K562 (cell line): ENCODE results near the gene TBC1D16. TPM values are rescaled to one million over a fixed set of nuclear protein-coding genes. Genes with fewer than 3 reads are reported as not detected.

Experiments used
- ATAC-seq: fragments of 200-7000 bp; cut with Tn5 transposase; 3 replicates; pipeline ENCODE4 v1.9.1; 2020; ENCODE audit warnings: moderate library complexity
- BruUV-seq: library from RNA; stranded (reverse); fragments of 400-500 nt; replicated peaks from 2 replicates; lab custom pipeline; 2021; lab: Mats Ljungman, UMichigan
- CTCF ChIA-PET: fragments of 300-600 bp; formaldehyde crosslinking; extraction: SDS; loops from one replicate; lab custom pipeline; 2021; ENCODE audit warnings: low intra/inter-chr PET ratio; lab: Yijun Ruan, JAX
- POLR2A ChIA-PET: fragments of 300-600, 350-650 bp; sonication (Branson Sonifier 250); formaldehyde crosslinking; extraction: SDS; loops from one replicate; lab custom pipeline; 2021; ENCODE audit warnings: antibody characterized with exemption, inconsistent platforms; lab: Yijun Ruan, JAX
- DNase-seq, 4 experiments: peaks; one replicate each; pipeline versions ENCODE4 v3.0.0 to v3.0.0-alpha.2; 2011 to 2018; ENCODE audit warnings: low spot score in 3 of 4, mixed read lengths in 3 of 4; ENCODE audit errors: extremely low read depth in 1 of 4
- FAIRE-seq: peaks from 2 replicates; lab custom pipeline; 2011; peaks lifted over from hg19 to GRCh38; lab: Jason Lieb, UNC
- H2AFZ ChIP-seq: 2 replicates; pipeline ENCODE4 v1.6.0; 2011; ENCODE audit warnings: low read depth, low read length, control low read depth, inconsistent platforms
- H3K27ac ChIP-seq: fragments of 200-600 bp; 3 replicates; pipeline ENCODE4 v1.8.0; 2011; ENCODE audit warnings: low read depth, mild to moderate bottlenecking, control low read depth, inconsistent platforms, low read length, moderate library complexity, mixed read lengths; ENCODE audit errors: extremely low read depth
- H3K27me3 ChIP-seq, 2 experiments: fragments of 300-600 bp in 1 of 2; 2 replicates in 1 of 2; 3 replicates in 1 of 2; pipeline versions ENCODE4 v1.6.0 to v1.8.0; 2011; ENCODE audit warnings: inconsistent platforms in 2 of 2, low read length in 2 of 2, mild to moderate bottlenecking in 1 of 2, mixed read lengths in 1 of 2, moderate library complexity in 1 of 2; ENCODE audit not compliant: control insufficient read depth in 2 of 2, insufficient read depth in 2 of 2
- H3K36me3 ChIP-seq: fragments of 300-600 bp; 3 replicates; pipeline ENCODE4 v1.8.0; 2011; ENCODE audit warnings: mild to moderate bottlenecking, low read length, inconsistent platforms; ENCODE audit not compliant: control insufficient read depth, insufficient read depth
- H3K4me1 ChIP-seq, 2 experiments: fragments of 200-600 bp in 1 of 2; replicated peaks in 1 of 2; 2 replicates in 1 of 2; 3 replicates in 1 of 2; pipeline versions ENCODE4 v1.5.1 to v1.8.0; 2011; ENCODE audit warnings: inconsistent platforms in 2 of 2, low read length in 2 of 2, mild to moderate bottlenecking in 1 of 2, mixed read lengths in 1 of 2, moderate library complexity in 1 of 2; ENCODE audit not compliant: control insufficient read depth in 2 of 2, insufficient read depth in 2 of 2
- H3K4me2 ChIP-seq: 2 replicates; pipeline ENCODE4 v1.6.1; 2011; ENCODE audit warnings: low read length, control low read depth, inconsistent platforms, mixed read lengths; ENCODE audit not compliant: insufficient read depth
- H3K4me3 ChIP-seq: fragments of 200-600 bp; sonication (generic), shearing (Covaris generic); 2 replicates; pipeline ENCODE4 v1.5.1; 2016; ENCODE audit warnings: control low read depth, inconsistent platforms
- H3K79me2 ChIP-seq: fragments of 200-600 bp; 3 replicates; pipeline ENCODE4 v1.8.0; 2011; ENCODE audit warnings: low read length, inconsistent platforms; ENCODE audit not compliant: control insufficient read depth, insufficient read depth
- H3K9ac ChIP-seq, 2 experiments: 2 replicates each; pipeline versions ENCODE4 v1.6.0 to v1.6.1; 2011; ENCODE audit warnings: low read depth in 2 of 2, low read length in 2 of 2, control low read depth in 1 of 2, inconsistent platforms in 1 of 2, mild to moderate bottlenecking in 1 of 2, mixed read lengths in 1 of 2; ENCODE audit not compliant: insufficient read depth in 1 of 2
- H3K9me1 ChIP-seq: one replicate; pipeline ENCODE4 v1.6.0; 2011; ENCODE audit warnings: inconsistent platforms, mild to moderate bottlenecking, low read length, moderate library complexity; ENCODE audit not compliant: control insufficient read depth, insufficient read depth
- H3K9me3 ChIP-seq: replicated peaks from 2 replicates; pipeline ENCODE4 v1.5.1; 2011; ENCODE audit warnings: low read depth, low read length, inconsistent platforms; ENCODE audit not compliant: control insufficient read depth, insufficient read depth
- H4K20me1 ChIP-seq: replicated peaks from 2 replicates; pipeline ENCODE4 v1.6.1; 2011; ENCODE audit warnings: low read length, inconsistent platforms, mixed read lengths; ENCODE audit not compliant: control insufficient read depth, insufficient read depth
- ARID3A ChIP-seq: IDR thresholded peaks from 2 replicates; pipeline ENCODE4 v1.6.1; 2012; ENCODE audit warnings: low read depth, low read length, improper control_type of control experiment, borderline replicate concordance
- DACH1 ChIP-seq: fragments of 450-650 bp; IDR thresholded peaks from 2 replicates; pipeline ENCODE4 v1.6.1; 2018; ENCODE audit not compliant: partially characterized antibody
- HEY1 ChIP-seq: fragments of 250-450 bp; sonication (Bioruptor Pico); IDR thresholded peaks from 2 replicates; pipeline ENCODE4 v1.5.0; 2020; ENCODE audit warnings: mild to moderate bottlenecking, moderate library complexity, borderline replicate concordance
- ILF3 ChIP-seq: fragments of 450-650 bp; IDR thresholded peaks from 2 replicates; pipeline ENCODE4 v1.6.1; 2018; ENCODE audit warnings: antibody characterized with exemption, mild to moderate bottlenecking, moderate library complexity, borderline replicate concordance
- POLR2AphosphoS5 ChIP-seq: IDR thresholded peaks from 2 replicates; pipeline ENCODE4 v1.6.1; 2011; ENCODE audit warnings: mild to moderate bottlenecking, low read depth, low read length, moderate library complexity; ENCODE audit not compliant: control insufficient read depth, insufficient read depth
- POLR2B ChIP-seq: fragments of 450-650 bp; IDR thresholded peaks from 2 replicates; pipeline ENCODE4 v1.6.1; 2018; ENCODE audit warnings: low read depth; ENCODE audit not compliant: partially characterized antibody
- ZKSCAN3 ChIP-seq: fragments of 250-450 bp; sonication (Bioruptor Pico); IDR thresholded peaks from 2 replicates; pipeline ENCODE4 v1.4.0; 2020
- ZNF655 ChIP-seq: fragments of 250-450 bp; sonication (Bioruptor Pico); IDR thresholded peaks from 2 replicates; pipeline ENCODE4 v1.5.0; 2021
- WGBS: fragments of 100-300 bp; shearing (Covaris generic); methylation state at CpG from one replicate; pipeline ENCODE4 v1.1.6; 2016; ENCODE audit warnings: low coverage, mixed read lengths; ENCODE audit not compliant: insufficient coverage; ENCODE audit errors: missing lambda C conversion rate; 5-methylcytosine and 5-hydroxymethylcytosine counted together
- in situ Hi-C: fragments of 300-500 bp; cut with MboI; formaldehyde crosslinking; loops from 4 replicates; pipeline ENCODE4 v1.15.0; 2018; ENCODE audit warnings: inconsistent platforms, mixed read lengths
- intact Hi-C: fragments of 100-400 bp; cut with micrococcal nuclease; formaldehyde crosslinking; loops from 2 replicates; pipeline ENCODE4 v1.14.2; 2022
- polyA plus RNA-seq, 8 experiments: library from polyadenylated mRNA; depleted of rRNA in 4 of 8; stranded (reverse) in 5 of 8; unstranded in 3 of 8; fragments of >200 nt; fragmentation: Nextera tagmentation in 2 of 8; fragmentation: Illumina TruSeq in 1 of 8; extraction: Ambion mirVana in 2 of 8; extraction: Trizol in 1 of 8; gene quantifications; 2 replicates each; pipeline versions ENCODE4 v1.2.1 to v1.2.3, GENCODE V29; 2011 to 2014; ENCODE audit warnings: inconsistent platforms in 1 of 8, missing spikeins in 1 of 8
- total RNA-seq, 7 experiments: library from RNA; depleted of rRNA in 6 of 7; stranded (reverse); fragments of >200 nt in 6 of 7; fragmentation: Illumina TruSeq in 2 of 7; extraction: Trizol in 2 of 7; gene quantifications; 2 replicates each; pipeline versions ENCODE4 v1.2.1 to v1.2.3, GENCODE V29; 2011 to 2021; ENCODE audit warnings: low replicate concordance in 1 of 7

The TBC1D16 gene
- total and polyA plus RNA-seq, 9 of the 15 experiments (the other 6 are each of a cell fraction or from before 2014, with no cell fraction given): 0.01 to 0.20 (median 0.03) TPM; not detected in 1

- no peak for TF ChIP-seq ARID3A
Measured at GRCh38 chr17:79937391-79938335, 98.0 kb downstream of the TBC1D16 start (continued).

GRCh38 chr17:79936641-79937381 is 98.9 kb downstream of the TBC1D16 start:
- ATAC-seq: no peak
- Histone ChIP-seq H3K79me2 (no peaks in the 10 kb centered on the region), H3K27ac (no peak overlapping the region), H3K27me3 (peaks cover 46 to 87% of the 10 kb centered on the region in 2 experiments), H3K9ac (no peak overlapping the region), H3K36me3 (no peaks in the 10 kb centered on the region), H3K4me1 (peaks cover 0 to 29% of the 10 kb centered on the region in 2 experiments; a peak in 2 of 5 replicates), H3K9me1 (no peaks in the 10 kb centered on the region), H3K4me3 (no peak overlapping the region), H4K20me1 (peaks cover 21% of the 10 kb centered on the region; the same call in 1 of the 2 replicates), H3K9me3 (no peaks in the 10 kb centered on the region), H2AFZ (no peak overlapping the region), H3K4me2 (no peak overlapping the region)
- no peak for FAIRE-seq
- DNase-seq: no peak
- 3% methylated on average over 15 of the region's 16 CpGs for WGBS
- CTCF ChIA-PET: no interaction called here
- TF ChIP-seq DACH1 (no peak), POLR2B (no peak), ILF3 (no peak), ZNF655 (no peak), HEY1 (CRISPR knock-in tag) (no peak), ZKSCAN3 (CRISPR knock-in tag) (no peak), POLR2AphosphoS5 (no peak)
- no TSS peak for BruUV-seq
- POLR2A ChIA-PET: interaction anchor here (2.0 kb wide), 1 partner anchor 10 kb away, joined by 10 read pairs; no protein-coding TSS in a partner anchor
- in situ Hi-C loops: no loop called here
- intact Hi-C loops: no loop called here
